ENCODE data around the gene L3MBTL2.

The L3MBTL2 gene

DNA sequence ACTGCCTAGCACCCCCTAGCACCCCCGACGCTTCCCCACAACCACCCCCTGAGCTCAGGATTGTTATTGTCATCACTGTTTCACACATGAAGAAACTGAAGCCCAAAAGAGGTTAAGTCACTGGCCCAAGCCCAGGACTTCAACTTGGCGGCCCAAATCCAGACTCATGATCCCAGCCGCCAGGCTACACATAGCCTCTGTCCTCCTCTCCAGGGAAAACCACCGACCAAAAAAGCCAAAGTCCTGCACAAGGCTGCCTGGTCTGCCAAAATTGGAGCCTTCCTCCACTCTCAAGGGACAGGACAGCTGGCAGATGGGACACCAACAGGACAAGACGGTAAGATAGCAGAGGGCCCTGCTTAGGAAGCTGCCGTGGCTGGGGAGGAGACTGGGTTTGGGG lies 10.8 kb downstream of the L3MBTL2 start:
- no peak for DNase-seq

DNA sequence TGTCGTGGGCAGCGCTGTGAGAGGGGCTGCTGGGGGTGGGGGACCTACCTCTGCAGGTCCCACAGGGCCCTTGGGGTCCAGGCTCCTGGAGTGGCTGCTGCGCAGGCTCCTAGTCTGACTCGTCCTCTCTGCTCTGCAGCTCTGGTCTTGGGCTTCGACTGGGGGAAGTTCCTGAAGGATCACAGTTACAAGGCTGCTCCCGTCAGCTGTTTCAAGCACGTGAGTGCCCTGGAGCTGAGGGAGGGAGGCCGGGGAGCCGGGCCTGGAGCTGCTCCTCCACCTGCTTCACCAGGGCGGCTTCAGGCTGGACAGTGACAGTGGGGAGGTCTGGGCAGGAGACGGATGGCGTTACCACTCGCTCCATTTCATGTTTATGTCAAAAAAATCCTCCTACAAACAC lies 11.9 kb downstream of the L3MBTL2 start:
- DNase-seq = no peak

GRCh38 chr22:41217553-41218157 lies 12.5 kb downstream of the L3MBTL2 start:
- DNase-seq = peak; percentile 78

DNA sequence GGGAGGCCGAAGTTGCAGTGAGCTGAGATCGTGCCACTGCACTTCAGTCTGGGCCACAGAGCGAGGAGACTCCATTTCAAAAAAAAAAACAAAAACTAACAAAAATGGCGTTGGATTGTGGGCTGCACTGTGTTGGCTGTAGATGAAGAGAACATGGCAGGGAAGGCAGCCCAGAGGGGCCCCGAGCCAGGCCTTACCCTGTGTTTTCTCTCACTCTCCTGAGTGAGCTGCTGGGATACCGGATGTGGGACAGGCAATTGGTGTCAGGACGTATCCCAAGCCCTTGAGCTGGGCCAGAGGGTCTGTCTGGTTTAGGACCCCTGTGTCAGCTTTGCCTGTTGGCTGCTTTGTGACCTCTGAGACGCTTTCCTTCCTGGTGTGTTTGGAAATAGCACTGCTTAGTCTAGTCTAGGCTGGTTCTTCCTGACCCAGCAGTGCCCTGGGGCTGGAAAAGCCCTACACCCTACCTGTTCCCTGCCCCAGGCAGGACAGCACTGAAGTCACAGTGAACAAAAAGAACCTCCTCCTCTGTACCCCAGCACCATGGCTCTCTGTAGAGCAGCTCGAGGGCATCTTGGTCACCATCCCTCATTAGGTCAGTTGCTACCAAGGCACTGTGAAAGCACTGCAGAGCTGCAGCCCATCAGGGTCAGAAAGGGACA lies 17.9 kb downstream of the L3MBTL2 start:
- DNase-seq = no peak

DNA sequence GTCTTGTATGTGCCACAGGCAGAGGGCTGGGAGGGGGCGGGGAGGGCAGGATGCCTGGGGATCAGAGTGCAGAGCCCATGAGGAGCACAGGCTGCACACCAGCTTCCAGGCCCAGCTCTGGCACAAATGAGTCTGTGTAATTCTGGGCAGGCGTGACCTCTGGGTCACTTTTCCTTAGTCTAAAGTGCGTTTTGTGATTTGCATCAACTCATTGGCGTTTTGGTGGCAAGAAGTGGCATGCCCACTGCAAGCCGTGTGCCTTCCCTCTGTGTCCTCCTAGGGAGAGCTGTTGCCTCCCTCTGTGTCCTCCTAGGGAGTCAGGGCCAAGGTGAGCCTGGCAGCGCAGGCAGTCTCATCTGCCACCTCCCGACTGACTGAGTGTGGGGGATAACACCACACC lies 18.4 kb downstream of the L3MBTL2 start:
- DNase-seq = no peak

GRCh38 chr22:41226723-41227655 lies 21.9 kb downstream of the L3MBTL2 start:
- DNase-seq = no peak

DNA sequence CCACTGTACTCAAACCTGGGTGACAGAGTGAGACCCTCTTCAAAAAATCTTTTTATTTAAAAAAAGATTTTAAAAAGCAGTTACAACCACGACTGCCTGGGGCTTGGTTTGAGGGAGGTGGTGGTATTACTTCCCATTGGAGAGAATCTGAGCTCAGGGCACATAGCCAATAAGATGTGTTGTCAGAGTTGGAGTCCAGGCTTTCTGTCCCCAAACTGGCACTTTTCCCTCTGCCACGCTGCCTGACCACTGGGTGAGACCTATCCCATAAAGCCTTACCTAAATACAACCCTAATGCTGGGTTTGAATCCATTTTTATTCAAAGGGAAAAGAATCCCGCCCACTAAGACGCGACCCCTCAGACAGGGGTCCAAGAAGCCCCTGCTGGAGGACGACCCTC lies 24.1 kb downstream of the L3MBTL2 start:
- DNase-seq = no peak

DNA sequence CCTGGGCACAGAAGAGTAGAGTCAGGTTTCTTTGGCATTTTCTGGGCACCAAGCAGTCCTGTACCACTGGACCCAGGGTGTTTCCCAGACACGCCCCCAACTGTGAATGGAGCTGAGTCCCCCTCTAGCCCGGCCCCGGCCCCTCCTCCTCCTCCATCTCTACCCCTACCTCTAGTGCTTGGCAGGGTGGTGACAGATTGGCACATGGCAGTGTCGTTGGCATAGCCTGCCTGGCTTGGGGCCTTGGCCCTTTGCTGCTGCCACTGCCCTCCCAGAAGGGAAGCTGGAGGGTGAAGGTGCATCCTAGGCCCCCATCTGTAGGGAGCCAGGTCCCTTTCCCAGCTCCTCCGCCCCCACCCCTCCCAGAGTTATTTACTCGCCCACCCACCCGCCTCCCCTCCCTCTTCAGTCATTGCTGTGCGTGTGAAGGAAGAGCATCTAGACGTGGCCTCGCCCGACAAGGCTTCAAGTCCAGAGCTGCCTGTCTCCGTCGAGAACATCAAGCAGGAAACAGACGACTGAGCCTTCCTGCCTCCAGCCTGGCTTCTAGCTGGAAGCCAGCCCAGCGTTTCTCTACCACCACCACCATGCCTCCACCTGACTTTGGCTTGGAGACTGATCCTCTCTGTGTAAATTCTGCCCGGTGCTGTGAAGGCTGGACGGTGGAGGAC lies 24.8 kb downstream of the L3MBTL2 start:
- peak; percentile 25 for DNase-seq

GRCh38 chr22:41230401-41230785 lies 25.3 kb downstream of the L3MBTL2 start:
- DNase-seq = no peak

- DNase-seq = no peak
Observed at GRCh38 chr22:41231369-41231768, 26.3 kb downstream of the L3MBTL2 start.

- DNase-seq = no peak
Observed at GRCh38 chr22:41234815-41235695, 29.9 kb downstream of the L3MBTL2 start.

GRCh38 chr22:41237036-41237706 lies 32.1 kb downstream of the L3MBTL2 start:
- no peak for DNase-seq

DNA sequence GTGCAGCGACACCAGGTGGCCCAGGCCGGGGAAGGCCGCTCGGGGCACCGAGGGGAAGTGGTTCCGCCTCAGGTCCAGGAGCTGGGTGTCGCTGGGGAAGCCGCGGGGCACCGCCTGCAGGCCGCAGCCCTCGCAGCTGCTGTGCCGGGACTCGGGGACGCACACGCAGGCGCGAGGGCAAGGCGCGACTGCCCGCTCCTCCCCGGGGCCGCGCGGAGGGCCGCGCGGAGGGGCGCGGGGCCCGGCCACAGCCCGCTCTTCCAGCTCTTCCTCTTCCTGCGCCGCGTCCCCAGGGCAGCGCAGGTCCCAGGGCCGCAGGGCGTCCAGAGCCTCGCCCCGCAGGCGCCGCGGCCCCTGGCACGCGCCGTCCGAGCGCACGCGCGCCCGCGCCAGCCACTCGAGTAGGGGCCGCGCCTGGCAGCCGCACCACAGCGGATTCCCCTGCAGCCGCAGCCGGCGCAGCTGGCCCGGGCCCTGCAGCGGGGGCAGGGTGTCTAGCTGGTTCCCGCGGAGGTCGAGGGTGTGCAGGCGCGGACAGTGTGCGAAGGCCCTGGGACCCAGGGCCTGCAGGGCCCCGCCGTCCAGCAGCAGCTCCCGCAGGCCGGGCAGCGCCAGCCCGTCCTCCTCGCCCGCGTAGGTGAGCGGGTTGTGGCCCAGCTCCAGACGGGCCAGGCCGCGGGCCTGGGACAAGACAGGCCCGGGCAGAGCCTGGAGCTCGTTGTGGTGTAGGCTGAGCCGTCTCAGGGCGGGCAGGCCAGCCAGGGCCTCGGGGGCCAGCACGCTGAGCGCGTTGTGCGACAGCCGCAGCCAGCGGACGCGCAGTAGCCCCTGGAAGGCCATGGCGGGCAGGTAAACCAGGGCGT lies 32.8 kb downstream of the L3MBTL2 start:
- no peak for DNase-seq

- no peak for DNase-seq
Observed at GRCh38 chr22:41238570-41239442, 33.7 kb downstream of the L3MBTL2 start.

DNA sequence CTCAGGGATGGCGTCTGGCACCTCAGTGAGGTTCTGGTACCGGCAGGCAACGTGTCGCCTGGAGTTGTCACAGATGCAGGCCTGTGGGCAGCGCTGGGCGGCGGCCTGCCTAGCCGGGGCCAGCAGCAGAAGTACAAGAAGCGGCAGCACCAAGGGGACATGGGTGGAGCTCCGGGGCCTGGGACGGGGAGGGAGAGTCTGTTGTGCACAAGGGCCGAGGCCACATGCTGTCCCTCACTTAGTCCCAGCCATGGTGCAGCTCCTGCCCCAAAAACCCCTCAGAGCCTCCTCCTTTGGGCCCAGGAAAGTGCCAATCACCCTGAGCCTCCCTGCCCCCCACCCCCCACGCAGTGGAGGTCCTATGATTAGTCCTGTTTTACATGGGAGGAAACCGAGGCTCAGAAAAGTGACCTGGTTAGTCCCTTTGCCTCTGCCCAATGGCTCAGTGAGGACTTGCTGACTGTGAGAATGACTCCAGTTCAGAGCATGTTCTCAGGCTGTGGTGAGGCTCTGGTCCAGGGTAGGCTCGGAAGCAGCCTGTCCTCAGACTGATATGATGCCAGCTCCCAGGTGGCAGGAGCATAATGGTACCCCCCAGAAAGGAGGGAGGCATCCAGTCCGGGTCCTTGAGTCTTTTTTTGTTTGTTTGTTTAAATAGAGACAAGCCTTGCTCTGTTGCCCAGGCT lies 34.5 kb downstream of the L3MBTL2 start:
- DNase-seq = no peak

DNA sequence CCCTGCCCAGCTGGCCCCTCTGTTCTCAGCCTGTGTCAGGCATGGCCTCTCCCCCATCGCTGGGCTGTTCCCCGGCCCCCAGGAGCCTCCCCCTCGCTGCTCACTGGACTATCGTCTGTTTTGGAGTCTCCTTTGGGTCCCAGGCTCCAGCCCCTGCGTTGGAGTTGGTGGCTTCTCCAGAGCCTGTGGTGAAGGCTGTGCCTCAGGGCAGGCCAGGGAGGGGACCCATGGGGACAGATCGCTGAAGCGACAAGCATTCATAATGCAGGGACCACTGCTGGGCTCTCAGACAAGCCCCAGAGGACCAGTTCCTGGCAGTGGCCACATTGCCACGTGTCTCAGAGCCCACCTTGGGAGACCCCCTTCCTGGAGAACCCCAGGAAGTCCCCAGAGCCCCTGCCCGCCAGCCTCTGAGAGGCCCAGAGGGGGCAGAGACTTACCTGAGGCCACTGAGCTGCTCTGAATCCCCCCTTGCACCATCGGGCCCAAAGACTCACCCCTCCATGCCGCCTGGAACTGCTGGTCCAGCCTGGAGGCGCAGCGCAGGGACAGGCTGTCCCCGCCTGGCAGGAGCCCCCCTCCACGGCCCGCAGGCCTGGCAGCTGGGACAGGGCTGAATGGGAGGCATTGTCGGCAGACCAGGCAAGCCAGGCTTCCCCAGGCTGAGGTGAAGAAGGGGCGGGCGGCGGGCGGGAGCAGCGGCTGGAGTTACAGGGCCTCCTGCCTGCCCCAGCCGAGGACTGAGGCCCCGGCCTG lies 35.4 kb downstream of the L3MBTL2 start, which contains the start of gene CHADL:
CHADL (minus strand) TSS at position 555 of the 756 bp plus-strand sequence; CDS start at position 505, 50 bp downstream.
- DNase-seq = no peak

GRCh38 chr22:41241133-41241676 lies 36.1 kb downstream of the L3MBTL2 start:
- DNase-seq = no peak
